Activated CD4-positive, alpha-beta memory T cell treated with anti-CD3 and anti-CD28 coated beads, Interleukin-2, amount 10 ng/mL, durations not matched to agents 7 days and 5 days (primary cell): ENCODE measurements around the gene PARVG. TPM values are rescaled to one million over a fixed set of nuclear protein-coding genes. Genes with fewer than 3 reads are reported as not detected.

Experiments
- CTCF ChIA-PET: fragments of 350-600 bp; sonication (Branson Sonifier 250); formaldehyde crosslinking; loops from one replicate; lab custom pipeline; 2021; ENCODE audit warnings: antibody characterized with exemption, inconsistent platforms; lab: Charles Lee
- POLR2A ChIA-PET: fragments of 350-600 bp; sonication (Branson Sonifier 250); formaldehyde crosslinking; loops from one replicate; lab custom pipeline; 2021; ENCODE audit warnings: antibody characterized with exemption; lab: Charles Lee
- DNase-seq: peaks from one replicate; pipeline ENCODE4 v3.0.0-alpha.2; 2020
- H3K27ac Mint-ChIP-seq: one replicate; pipeline ENCODE4 v1.8.0; 2021; ENCODE audit warnings: mild to moderate bottlenecking, mixed read lengths
- H3K27me3 Mint-ChIP-seq: one replicate; pipeline ENCODE4 v1.8.0; 2021; ENCODE audit warnings: mixed read lengths
- H3K36me3 Mint-ChIP-seq: one replicate; pipeline ENCODE4 v1.8.0; 2021; ENCODE audit warnings: low read depth, mixed read lengths
- H3K4me1 Mint-ChIP-seq: one replicate; pipeline ENCODE4 v1.8.0; 2021; ENCODE audit warnings: mixed read lengths
- H3K4me3 Mint-ChIP-seq: one replicate; pipeline ENCODE4 v1.8.0; 2021; ENCODE audit warnings: mild to moderate bottlenecking, mixed read lengths
- H3K9me3 Mint-ChIP-seq: one replicate; pipeline ENCODE4 v1.8.0; 2021; ENCODE audit warnings: mixed read lengths
- total RNA-seq, 2 experiments: library from RNA; stranded (reverse); gene quantifications; one replicate each; pipeline ENCODE4 v1.2.3, GENCODE V29; 2021

PARVG gene
- total RNA-seq, 2 experiments from 2014 or later, result 123 to 128 TPM

- peaks cover 29% of the 10 kb centered on the region for H3K36me3 Mint-ChIP-seq
- H3K4me3 Mint-ChIP-seq, result no peak overlapping the region
- DNase-seq, result no peak
- CTCF ChIA-PET, result interaction anchor here (0.8 kb wide), 1 partner anchor 194 kb away, joined by 3 read pairs; no protein-coding TSS in a partner anchor
- H3K9me3 Mint-ChIP-seq, result no peaks in the 10 kb centered on the region
- POLR2A ChIA-PET, result no interaction called here
- H3K27ac Mint-ChIP-seq, result no peak overlapping the region
- peaks cover 34% of the 10 kb centered on the region for H3K4me1 Mint-ChIP-seq
- H3K27me3 Mint-ChIP-seq, result no peaks in the 10 kb centered on the region
Measured at GRCh38 chr22:44186737-44187136, 6.0 kb downstream of the PARVG start.

GRCh38 chr22:44187652-44188230 lies 7.0 kb downstream of the PARVG start:
- Mint-ChIP-seq H3K36me3 (peaks cover 26% of the 10 kb centered on the region), H3K27me3 (no peaks in the 10 kb centered on the region), H3K4me1 (peaks cover 40% of the 10 kb centered on the region), H3K4me3 (no peak overlapping the region), H3K27ac (no peak overlapping the region), H3K9me3 (no peaks in the 10 kb centered on the region)
- CTCF ChIA-PET, result no interaction called here
- no peak for DNase-seq
- POLR2A ChIA-PET, result no interaction called here

- H3K4me3 Mint-ChIP-seq, result no peak overlapping the region
- no peaks in the 10 kb centered on the region for H3K27me3 Mint-ChIP-seq
- no peaks in the 10 kb centered on the region for H3K9me3 Mint-ChIP-seq
- peaks cover 30% of the 10 kb centered on the region for H3K36me3 Mint-ChIP-seq
- H3K27ac Mint-ChIP-seq, result no peak overlapping the region
- CTCF ChIA-PET, result no interaction called here
- DNase-seq, result no peak
- POLR2A ChIA-PET, result no interaction called here
- peaks cover 40% of the 10 kb centered on the region for H3K4me1 Mint-ChIP-seq
Measured at GRCh38 chr22:44188316-44188715, 7.6 kb downstream of the PARVG start.

- H3K4me1 Mint-ChIP-seq, result peaks cover 45% of the 10 kb centered on the region
- CTCF ChIA-PET, result no interaction called here
- no peak for DNase-seq
- H3K27me3 Mint-ChIP-seq, result no peaks in the 10 kb centered on the region
- no peak overlapping the region for H3K4me3 Mint-ChIP-seq
- peaks cover 31% of the 10 kb centered on the region for H3K36me3 Mint-ChIP-seq
- H3K27ac Mint-ChIP-seq, result no peak overlapping the region
- POLR2A ChIA-PET, result interaction anchor here (8.1 kb wide), 1 partner anchor 7 kb away, joined by 67 read pairs; the partner anchor contains the start of gene PARVG
- no peaks in the 10 kb centered on the region for H3K9me3 Mint-ChIP-seq
Measured at GRCh38 chr22:44188986-44189630, 8.4 kb downstream of the PARVG start.

- no peak overlapping the region for H3K27ac Mint-ChIP-seq
- peaks cover 54% of the 10 kb centered on the region for H3K4me1 Mint-ChIP-seq
- no peak for DNase-seq
- peaks cover 32% of the 10 kb centered on the region for H3K36me3 Mint-ChIP-seq
- POLR2A ChIA-PET, result interaction anchor here (1.1 to 8.1 kb wide), 2 partner anchors 9 to 14 kb away, joined by 3 to 67 read pairs; partner anchors contain the start of gene PARVG
- CTCF ChIA-PET, result interaction anchor here (1.4 kb wide), 1 partner anchor 197 kb away, joined by 4 read pairs; no protein-coding TSS in a partner anchor
- no peaks in the 10 kb centered on the region for H3K27me3 Mint-ChIP-seq
- H3K4me3 Mint-ChIP-seq, result no peak overlapping the region
- H3K9me3 Mint-ChIP-seq, result no peaks in the 10 kb centered on the region
Measured at GRCh38 chr22:44190381-44190976, 9.8 kb downstream of the PARVG start.

GRCh38 chr22:44191036-44191454 lies 10.3 kb downstream of the PARVG start:
- ChIA-PET CTCF (interaction anchor here (0.7 to 1.4 kb wide), 3 partner anchors 10 to 198 kb away, joined by 3 to 4 read pairs (median 3); no protein-coding TSS in a partner anchor), POLR2A (interaction anchor here (1.1 to 8.1 kb wide), 2 partner anchors 9 to 14 kb away, joined by 3 to 67 read pairs; partner anchors contain the start of gene PARVG)
- peaks cover 32% of the 10 kb centered on the region for H3K36me3 Mint-ChIP-seq
- H3K9me3 Mint-ChIP-seq, result no peaks in the 10 kb centered on the region
- no peaks in the 10 kb centered on the region for H3K27me3 Mint-ChIP-seq
- DNase-seq, result peak; percentile 52
- H3K4me1 Mint-ChIP-seq, result peaks cover 54% of the 10 kb centered on the region
- H3K4me3 Mint-ChIP-seq, result no peak overlapping the region
- H3K27ac Mint-ChIP-seq, result peak overlapping the region; percentile 44

GRCh38 chr22:44192098-44192815 lies 11.5 kb downstream of the PARVG start:
- POLR2A ChIA-PET, result interaction anchor here (0.9 to 8.1 kb wide), 2 partner anchors 10 to 19 kb away, joined by 3 to 67 read pairs; partner anchors contain the start of gene PARVG
- Mint-ChIP-seq H3K27me3 (no peaks in the 10 kb centered on the region), H3K36me3 (peaks cover 30% of the 10 kb centered on the region), H3K4me1 (peaks cover 54% of the 10 kb centered on the region), H3K27ac (no peak overlapping the region), H3K9me3 (no peaks in the 10 kb centered on the region), H3K4me3 (no peak overlapping the region)
- CTCF ChIA-PET, result interaction anchor here (1.4 kb wide), 1 partner anchor 199 kb away, joined by 4 read pairs; no protein-coding TSS in a partner anchor
- peak; percentile 61 for DNase-seq

- POLR2A ChIA-PET, result interaction anchor here (8.1 kb wide), 1 partner anchor 11 kb away, joined by 67 read pairs; the partner anchor contains the start of gene PARVG
- Mint-ChIP-seq H3K27ac (peak overlapping the region; percentile 5), H3K9me3 (no peaks in the 10 kb centered on the region), H3K4me1 (peaks cover 54% of the 10 kb centered on the region), H3K36me3 (peaks cover 28% of the 10 kb centered on the region), H3K4me3 (no peak overlapping the region), H3K27me3 (no peaks in the 10 kb centered on the region)
- CTCF ChIA-PET, result no interaction called here
- DNase-seq, result no peak
Measured at GRCh38 chr22:44192816-44193534, 12.2 kb downstream of the PARVG start.

GRCh38 chr22:44193535-44193891 lies 12.8 kb downstream of the PARVG start:
- H3K4me1 Mint-ChIP-seq, result peaks cover 54% of the 10 kb centered on the region
- peaks cover 28% of the 10 kb centered on the region for H3K36me3 Mint-ChIP-seq
- H3K4me3 Mint-ChIP-seq, result no peak overlapping the region
- ChIA-PET CTCF (no interaction called here), POLR2A (interaction anchor here (8.1 kb wide), 1 partner anchor 12 kb away, joined by 67 read pairs; the partner anchor contains the start of gene PARVG)
- H3K27ac Mint-ChIP-seq, result peak overlapping the region; percentile 5
- H3K9me3 Mint-ChIP-seq, result no peaks in the 10 kb centered on the region
- DNase-seq, result peak; percentile 34
- no peaks in the 10 kb centered on the region for H3K27me3 Mint-ChIP-seq

- H3K27me3 Mint-ChIP-seq, result no peaks in the 10 kb centered on the region
- ChIA-PET CTCF (no interaction called here), POLR2A (interaction anchor here (0.6 to 8.1 kb wide), 3 partner anchors 11 to 16 kb away, joined by 3 to 67 read pairs (median 4); partner anchors contain the start of gene PARVG)
- H3K9me3 Mint-ChIP-seq, result no peaks in the 10 kb centered on the region
- H3K4me3 Mint-ChIP-seq, result no peak overlapping the region
- no peak for DNase-seq
- no peak overlapping the region for H3K27ac Mint-ChIP-seq
- peaks cover 57% of the 10 kb centered on the region for H3K4me1 Mint-ChIP-seq
- peaks cover 38% of the 10 kb centered on the region for H3K36me3 Mint-ChIP-seq
Measured at GRCh38 chr22:44194569-44194968, 13.8 kb downstream of the PARVG start.

GRCh38 chr22:44195189-44195871 lies 14.6 kb downstream of the PARVG start:
- no peak overlapping the region for H3K27ac Mint-ChIP-seq
- no peaks in the 10 kb centered on the region for H3K9me3 Mint-ChIP-seq
- ChIA-PET CTCF (no interaction called here), POLR2A (interaction anchor here (1.7 to 8.1 kb wide), 2 partner anchors 10 to 13 kb away, joined by 4 to 67 read pairs; partner anchors contain the start of gene PARVG)
- H3K4me1 Mint-ChIP-seq, result peaks cover 57% of the 10 kb centered on the region
- DNase-seq, result no peak
- peaks cover 43% of the 10 kb centered on the region for H3K36me3 Mint-ChIP-seq
- no peaks in the 10 kb centered on the region for H3K27me3 Mint-ChIP-seq
- no peak overlapping the region for H3K4me3 Mint-ChIP-seq
